ENCODE measurements around the gene PINK1.

The PINK1 gene

DNA sequence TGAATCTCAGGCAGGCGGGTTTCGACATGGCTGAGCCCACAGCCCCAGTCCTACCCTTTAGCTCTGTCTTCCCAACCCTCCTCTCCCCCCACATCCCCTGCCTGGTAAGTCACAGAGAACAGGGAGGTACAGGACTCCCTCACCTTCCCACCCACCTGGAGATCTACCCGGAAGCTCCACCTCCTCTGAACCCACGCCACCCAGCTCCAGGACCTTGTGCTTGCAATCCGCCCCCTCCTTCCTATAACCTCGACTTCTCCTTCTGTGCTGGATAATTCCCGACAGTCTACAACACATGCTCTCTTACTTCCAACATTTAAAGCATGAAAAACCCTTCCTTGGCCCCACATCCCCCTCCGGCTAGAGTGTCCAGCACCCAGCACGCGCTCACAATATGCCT lies 62.3 kb downstream of the PINK1 start:
- DNase-seq (ENCODE audit: low read depth) = no peak
- TF ChIP-seq, protein P1, sequence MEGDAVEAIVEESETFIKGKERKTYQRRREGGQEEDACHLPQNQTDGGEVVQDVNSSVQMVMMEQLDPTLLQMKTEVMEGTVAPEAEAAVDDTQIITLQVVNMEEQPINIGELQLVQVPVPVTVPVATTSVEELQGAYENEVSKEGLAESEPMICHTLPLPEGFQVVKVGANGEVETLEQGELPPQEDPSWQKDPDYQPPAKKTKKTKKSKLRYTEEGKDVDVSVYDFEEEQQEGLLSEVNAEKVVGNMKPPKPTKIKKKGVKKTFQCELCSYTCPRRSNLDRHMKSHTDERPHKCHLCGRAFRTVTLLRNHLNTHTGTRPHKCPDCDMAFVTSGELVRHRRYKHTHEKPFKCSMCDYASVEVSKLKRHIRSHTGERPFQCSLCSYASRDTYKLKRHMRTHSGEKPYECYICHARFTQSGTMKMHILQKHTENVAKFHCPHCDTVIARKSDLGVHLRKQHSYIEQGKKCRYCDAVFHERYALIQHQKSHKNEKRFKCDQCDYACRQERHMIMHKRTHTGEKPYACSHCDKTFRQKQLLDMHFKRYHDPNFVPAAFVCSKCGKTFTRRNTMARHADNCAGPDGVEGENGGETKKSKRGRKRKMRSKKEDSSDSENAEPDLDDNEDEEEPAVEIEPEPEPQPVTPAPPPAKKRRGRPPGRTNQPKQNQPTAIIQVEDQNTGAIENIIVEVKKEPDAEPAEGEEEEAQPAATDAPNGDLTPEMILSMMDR (IDR thresholded peaks at IDR 0.05; ENCODE audit: low read depth, low read length, missing control alignments) = no peak

DNA sequence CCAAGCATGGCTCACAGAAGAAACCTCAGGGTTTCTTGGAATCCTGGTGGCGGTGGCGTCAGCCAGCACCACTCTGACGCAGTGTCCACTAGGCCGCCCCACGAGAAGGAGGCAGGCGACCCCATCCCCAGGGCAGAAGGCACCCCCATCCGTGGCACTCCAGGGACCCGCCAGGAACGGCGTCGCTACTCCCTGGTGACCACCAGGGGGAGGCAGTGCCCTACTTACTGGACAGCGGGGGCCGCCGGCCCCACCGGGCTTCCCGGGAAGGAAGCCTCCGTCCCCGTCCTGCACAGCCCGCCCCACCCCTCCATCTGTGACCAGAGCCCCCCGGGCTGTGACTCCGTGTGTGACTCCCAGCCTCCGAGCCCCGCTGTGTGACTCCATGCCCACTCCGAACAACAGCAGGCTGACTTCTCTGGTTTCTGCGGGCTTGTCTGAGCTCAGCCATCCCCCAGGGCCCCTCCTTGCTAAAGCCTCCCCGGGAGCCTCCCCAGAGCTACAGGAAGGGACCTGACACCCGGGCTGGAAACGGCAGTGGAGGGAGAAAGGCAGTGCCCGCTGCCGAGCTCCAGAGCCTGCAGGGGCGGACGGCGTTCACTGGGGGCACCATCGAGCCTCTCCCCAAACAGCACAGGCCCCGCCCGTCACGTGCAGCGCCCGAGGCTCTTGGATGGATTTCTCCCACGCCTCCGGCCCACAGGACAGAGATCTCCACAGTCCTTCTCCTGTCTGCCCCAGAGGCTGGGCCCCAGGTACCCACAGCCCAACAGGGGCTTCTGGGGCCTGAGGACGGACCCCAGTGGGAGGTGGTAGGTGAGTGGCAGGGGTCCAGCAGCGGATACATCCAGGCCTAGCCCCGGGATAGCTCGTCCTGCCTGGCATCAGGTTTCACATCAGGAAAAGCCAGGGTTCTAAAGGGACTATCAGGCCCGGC lies 63.4 kb downstream of the PINK1 start:
- peak; percentile 16 for DNase-seq (ENCODE audit: low read depth)
- TF ChIP-seq, protein P1 (IDR thresholded peaks at IDR 0.05; ENCODE audit: low read depth, low read length, missing control alignments) = peak; percentile 96
- H3K4me3 ChIP-seq (ENCODE audit: low read depth, low read length) = peak overlapping the region; percentile 49

More for the DNA sequence above, 62.3 kb downstream of the PINK1 start:
- no peak overlapping the region for H3K4me3 ChIP-seq (ENCODE audit: low read depth, low read length)

- H3K4me3 ChIP-seq (ENCODE audit: low read depth, low read length) = no peak overlapping the region
- DNase-seq (ENCODE audit: low read depth) = no peak
- TF ChIP-seq, protein P1 (IDR thresholded peaks at IDR 0.05; ENCODE audit: low read depth, low read length, missing control alignments) = no peak
Measured at GRCh38 chr1:20697563-20697962, 64.3 kb downstream of the PINK1 start.

GRCh38 chr1:20698195-20698910 lies 65.1 kb downstream of the PINK1 start:
- TF ChIP-seq, protein P1 (IDR thresholded peaks at IDR 0.05; ENCODE audit: low read depth, low read length, missing control alignments) = no peak

GRCh38 chr1:20699558-20699957 lies 66.3 kb downstream of the PINK1 start:
- no peak overlapping the region for H3K4me3 ChIP-seq (ENCODE audit: low read depth, low read length)
- DNase-seq (ENCODE audit: low read depth) = no peak
- TF ChIP-seq, protein P1 (IDR thresholded peaks at IDR 0.05; ENCODE audit: low read depth, low read length, missing control alignments) = no peak

More at GRCh38 chr1:20698195-20698910, 65.1 kb downstream of the PINK1 start:
- no peak overlapping the region for H3K4me3 ChIP-seq (ENCODE audit: low read depth, low read length)
- DNase-seq (ENCODE audit: low read depth) = no peak

DNA sequence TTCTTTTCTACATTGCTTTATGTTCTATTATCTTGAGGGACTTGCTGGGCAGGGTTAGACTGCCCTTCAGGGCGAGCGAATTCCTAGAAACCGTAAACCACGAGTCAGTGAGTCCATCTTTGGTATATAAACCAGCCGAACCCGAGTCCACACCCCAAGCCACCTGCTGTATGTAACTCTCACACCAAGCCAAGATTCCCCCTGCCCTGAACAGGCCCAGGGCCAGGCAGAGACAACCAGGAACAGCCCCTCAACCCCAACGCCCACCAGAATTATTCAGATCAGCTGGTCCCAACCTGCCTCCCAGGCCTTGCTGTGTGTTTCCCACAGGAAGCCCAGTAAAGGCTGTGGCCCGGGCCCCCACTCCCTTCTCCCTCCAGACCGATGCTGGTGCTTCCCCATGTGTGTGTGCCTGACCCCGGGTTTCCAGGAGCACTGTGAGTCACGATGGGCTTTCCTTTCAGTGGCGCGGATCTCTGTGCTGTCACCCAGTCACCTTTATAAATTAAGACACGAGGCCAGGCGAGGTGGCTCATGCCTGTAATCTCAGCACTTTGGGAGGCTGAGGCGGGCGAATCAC lies 67.5 kb downstream of the PINK1 start:
- DNase-seq (ENCODE audit: low read depth) = no peak
- H3K4me3 ChIP-seq (ENCODE audit: low read depth, low read length) = no peak overlapping the region
- TF ChIP-seq, protein P1 (IDR thresholded peaks at IDR 0.05; ENCODE audit: low read depth, low read length, missing control alignments) = no peak
